Measurements from ENCODE around the gene SERINC5. TPM values are rescaled to one million over a fixed set of nuclear protein-coding genes. Genes with fewer than 3 reads are reported as not detected.

SERINC5 gene
- total and polyA plus RNA-seq, 2 of the 4 experiments (the other 2 are of a cell fraction): 5.0 to 8.1 TPM

GRCh38 chr5:80116465-80116864 is 139.4 kb downstream of the SERINC5 start:
- H3K4me1 ChIP-seq (ENCODE audit: control insufficient read depth, insufficient read depth, low read length): no peaks in the 10 kb centered on the region
- POLR2A ChIA-PET (ENCODE audit: unreplicated experiment): no interaction called here
- H3K27ac ChIP-seq (ENCODE audit: insufficient read depth, low read length): no peak overlapping the region
- no peak overlapping the region for H2AK5ac ChIP-seq (ENCODE audit: low read depth, low read length)
- no peak overlapping the region for H3K4me3 ChIP-seq (ENCODE audit: insufficient read depth, low read depth, low read length)
- H3K18ac ChIP-seq (ENCODE audit: low read depth, low read length): no peak overlapping the region
- H3K4me2 ChIP-seq (ENCODE audit: low read depth, low read length): no peak overlapping the region
- H3K23ac ChIP-seq (ENCODE audit: low read depth, low read length): no peak overlapping the region
- intact Hi-C loops (cut with micrococcal nuclease): no loop called here
- no peak overlapping the region for H2AK9ac ChIP-seq (replicated peaks; ENCODE audit: low read depth, low read length, poor library complexity)
- no peaks in the 10 kb centered on the region for H4K20me1 ChIP-seq (ENCODE audit: insufficient read depth, low read length)
- H3K9ac ChIP-seq (ENCODE audit: low read depth, low read length): no peak overlapping the region
- H2BK120ac ChIP-seq (ENCODE audit: low read depth, low read length): no peak overlapping the region
- H3K56ac ChIP-seq (ENCODE audit: extremely low read depth, insufficient read depth, low read length): no peak overlapping the region
- H3K79me1 ChIP-seq (ENCODE audit: low read depth in 1 of 2, low read length in 2 of 2): no peaks in the 10 kb centered on the region; a peak in 1 of 4 replicates
- no peaks in the 10 kb centered on the region for H3K9me1 ChIP-seq (ENCODE audit: insufficient read depth, low read length)
- H2BK5ac ChIP-seq (ENCODE audit: low read depth, low read length, poor library complexity, severe bottlenecking): no peak overlapping the region
- H4K5ac ChIP-seq (ENCODE audit: low read depth, low read length): no peak overlapping the region
- no peak overlapping the region for H2BK20ac ChIP-seq (ENCODE audit: low read depth, low read length)
- dilution Hi-C loops (cut with HindIII; ENCODE audit: low sequenced_read_pairs, unreplicated experiment): no loop called here
- CTCF ChIA-PET: no interaction called here
- DNase-seq: no peak
- in situ Hi-C loops (cut with MboI; ENCODE audit: low sequenced_read_pairs): no loop called here
- H4K8ac ChIP-seq (ENCODE audit: low read depth in 2 of 2, low read length in 2 of 2): no peak overlapping the region
- H2AFZ ChIP-seq (replicated peaks; ENCODE audit: low read length, poor library complexity): no peak overlapping the region
- WGBS, 2 experiments (ENCODE audit: extremely low coverage in 2 of 2, insufficient read length in 1 of 2): no CpG with 5 or more reads among the region's 4 CpGs
- ATAC-seq (ENCODE audit: low read depth): no peak
- no peak overlapping the region for H4K91ac ChIP-seq (ENCODE audit: insufficient read depth, low read depth, low read length)
- H3K9me3 ChIP-seq (ENCODE audit: control insufficient read depth, insufficient read depth, low read length): peaks cover 2% of the 10 kb centered on the region; the same call in 1 of the 2 replicates
- no peaks in the 10 kb centered on the region for H3K36me3 ChIP-seq (ENCODE audit: control insufficient read depth, insufficient read depth, low read length)
- H3K27me3 ChIP-seq (ENCODE audit: control insufficient read depth, insufficient read depth, low read length): no peaks in the 10 kb centered on the region; the same call in 1 of the 2 replicates
- no TSS peak for BruUV-seq (replicated peaks)
- TF ChIP-seq CEBPB (IDR thresholded peaks at IDR 0.05; ENCODE audit: low read depth, low read length): no peak
- TF ChIP-seq, protein P1, sequence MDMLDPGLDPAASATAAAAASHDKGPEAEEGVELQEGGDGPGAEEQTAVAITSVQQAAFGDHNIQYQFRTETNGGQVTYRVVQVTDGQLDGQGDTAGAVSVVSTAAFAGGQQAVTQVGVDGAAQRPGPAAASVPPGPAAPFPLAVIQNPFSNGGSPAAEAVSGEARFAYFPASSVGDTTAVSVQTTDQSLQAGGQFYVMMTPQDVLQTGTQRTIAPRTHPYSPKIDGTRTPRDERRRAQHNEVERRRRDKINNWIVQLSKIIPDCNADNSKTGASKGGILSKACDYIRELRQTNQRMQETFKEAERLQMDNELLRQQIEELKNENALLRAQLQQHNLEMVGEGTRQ (IDR thresholded peaks at IDR 0.05; ENCODE audit: low read depth, low read length): no peak
- no peak overlapping the region for H2BK15ac ChIP-seq (ENCODE audit: low read depth, low read length)
- no peak overlapping the region for H3K14ac ChIP-seq (replicated peaks; ENCODE audit: low read depth, low read length)
- H3K4ac ChIP-seq (ENCODE audit: low read depth, low read length): no peak overlapping the region
